ENCODE data around the gene TENT5A.

The TENT5A gene

DNA sequence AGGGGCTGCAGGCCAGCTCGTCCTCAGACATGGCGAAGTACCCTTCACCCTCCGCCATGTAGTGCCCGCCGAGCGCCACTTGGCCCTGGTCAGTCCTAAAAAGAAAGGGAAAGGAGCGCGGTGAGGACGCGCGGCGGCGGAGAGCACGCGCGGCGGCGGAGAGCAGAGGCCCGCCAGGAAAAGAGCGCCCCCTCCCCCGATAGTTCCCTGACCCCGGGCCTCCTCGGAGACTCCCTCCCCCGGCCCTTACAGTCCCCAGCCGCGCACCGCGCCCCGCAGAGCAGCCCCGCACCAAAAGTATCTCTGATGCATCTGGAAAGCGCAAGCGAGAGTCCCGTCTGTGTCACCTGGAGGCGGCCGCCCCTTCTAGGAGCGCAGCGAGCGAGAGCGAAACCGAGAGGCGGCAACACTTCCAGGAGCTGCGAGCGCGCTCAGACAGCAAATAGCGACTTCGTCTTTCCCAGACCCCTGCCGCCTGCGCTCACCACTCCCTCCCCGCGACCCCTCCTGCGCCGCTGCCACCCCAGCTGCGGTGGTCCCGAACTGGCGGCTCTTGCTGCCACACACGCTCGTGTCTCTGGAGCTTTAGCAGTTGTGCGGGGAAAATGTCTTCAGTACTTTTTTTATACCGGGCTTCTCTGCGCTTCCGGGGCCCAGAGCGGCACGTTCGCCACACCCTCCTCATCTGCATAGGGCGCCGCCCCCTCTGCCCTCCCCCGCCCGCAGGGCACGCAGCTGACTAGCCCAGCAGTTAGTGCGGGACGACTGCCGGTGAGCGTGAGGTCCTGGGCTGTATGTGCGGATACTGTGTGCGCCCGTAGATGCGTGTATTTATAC, at the start of gene TENT5A:
Gene TENT5A, minus strand, starts transcription at position 598 of the 837 bp plus-strand sequence. Its CDS starts 540 bp downstream, at position 58.
- peak; percentile 88 for DNase-seq (ENCODE audit: low read depth)
- TF ChIP-seq, protein P1, sequence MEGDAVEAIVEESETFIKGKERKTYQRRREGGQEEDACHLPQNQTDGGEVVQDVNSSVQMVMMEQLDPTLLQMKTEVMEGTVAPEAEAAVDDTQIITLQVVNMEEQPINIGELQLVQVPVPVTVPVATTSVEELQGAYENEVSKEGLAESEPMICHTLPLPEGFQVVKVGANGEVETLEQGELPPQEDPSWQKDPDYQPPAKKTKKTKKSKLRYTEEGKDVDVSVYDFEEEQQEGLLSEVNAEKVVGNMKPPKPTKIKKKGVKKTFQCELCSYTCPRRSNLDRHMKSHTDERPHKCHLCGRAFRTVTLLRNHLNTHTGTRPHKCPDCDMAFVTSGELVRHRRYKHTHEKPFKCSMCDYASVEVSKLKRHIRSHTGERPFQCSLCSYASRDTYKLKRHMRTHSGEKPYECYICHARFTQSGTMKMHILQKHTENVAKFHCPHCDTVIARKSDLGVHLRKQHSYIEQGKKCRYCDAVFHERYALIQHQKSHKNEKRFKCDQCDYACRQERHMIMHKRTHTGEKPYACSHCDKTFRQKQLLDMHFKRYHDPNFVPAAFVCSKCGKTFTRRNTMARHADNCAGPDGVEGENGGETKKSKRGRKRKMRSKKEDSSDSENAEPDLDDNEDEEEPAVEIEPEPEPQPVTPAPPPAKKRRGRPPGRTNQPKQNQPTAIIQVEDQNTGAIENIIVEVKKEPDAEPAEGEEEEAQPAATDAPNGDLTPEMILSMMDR (conservative IDR thresholded peaks at IDR 0.05; ENCODE audit: control insufficient read depth, insufficient read depth, low read depth, low read length), result no peak
- peak within 1 kb of the TSS; percentile 92 for H3K4me3 ChIP-seq (ENCODE audit: control insufficient read depth, low read depth, low read length)

DNA sequence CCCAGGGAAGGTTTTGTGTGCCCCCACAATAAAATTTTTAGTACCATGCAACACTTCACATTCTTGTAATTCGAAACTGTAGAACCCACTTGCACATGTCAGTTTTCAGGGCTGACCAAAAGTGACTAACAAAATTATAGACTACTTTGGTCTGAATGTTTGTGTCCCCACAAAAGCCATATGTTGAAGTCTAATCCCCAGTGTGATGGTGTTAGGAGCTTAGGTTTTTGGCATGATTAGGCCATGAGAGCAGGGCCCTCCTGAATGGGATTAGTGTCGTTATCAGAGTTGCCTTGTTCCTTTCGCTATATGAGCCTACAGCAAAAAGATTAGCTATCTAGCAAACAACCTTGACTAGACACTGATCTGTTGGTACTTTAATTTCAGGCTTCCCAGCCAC, 49.0 kb upstream of the TENT5A start:
- DNase-seq (ENCODE audit: low read depth), result no peak
- TF ChIP-seq, protein P1 (conservative IDR thresholded peaks at IDR 0.05; ENCODE audit: control insufficient read depth, insufficient read depth, low read depth, low read length), result no peak
- no peak overlapping the region for H3K4me3 ChIP-seq (ENCODE audit: control insufficient read depth, low read depth, low read length)

DNA sequence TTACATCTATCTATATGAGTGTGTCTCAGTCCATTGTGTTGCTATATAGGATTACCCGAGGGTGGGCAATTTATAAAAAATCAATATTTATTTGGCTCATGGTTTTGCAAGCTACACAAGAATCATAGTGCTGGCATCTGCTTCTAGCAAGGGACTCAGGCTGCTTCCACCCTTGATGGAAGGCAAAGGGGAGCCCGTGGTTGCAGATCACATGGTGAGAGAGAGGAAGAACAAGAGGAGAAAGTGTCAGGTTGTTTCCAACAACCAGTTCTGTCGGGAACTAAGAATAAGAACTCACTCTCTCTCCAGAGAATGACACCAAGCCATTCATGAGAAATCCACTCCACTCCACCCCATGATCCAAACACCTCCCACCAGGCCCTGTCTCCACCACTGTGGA, 48.2 kb upstream of the TENT5A start:
- H3K4me3 ChIP-seq (ENCODE audit: control insufficient read depth, low read depth, low read length), result no peak overlapping the region
- DNase-seq (ENCODE audit: low read depth), result no peak
- TF ChIP-seq, protein P1 (conservative IDR thresholded peaks at IDR 0.05; ENCODE audit: control insufficient read depth, insufficient read depth, low read depth, low read length), result no peak

DNA sequence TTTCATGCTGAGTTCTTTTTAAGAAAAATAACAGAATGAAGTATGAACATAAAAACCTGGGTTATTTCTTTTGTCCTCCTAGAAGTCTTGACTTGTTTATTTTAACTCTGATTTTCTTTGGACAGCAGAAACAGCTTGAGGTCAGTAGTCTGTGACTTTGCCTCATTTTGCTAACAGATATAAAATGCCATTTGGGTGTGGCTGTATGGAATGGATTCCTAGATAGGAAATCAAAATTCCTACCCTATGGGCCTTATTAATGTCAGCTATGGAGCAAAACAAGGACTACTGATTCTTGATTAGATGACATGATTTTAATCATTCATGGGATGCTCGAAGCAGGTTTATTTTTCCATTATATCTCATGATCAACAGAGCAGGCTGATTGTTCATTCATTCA, 46.8 kb upstream of the TENT5A start:
- H3K4me3 ChIP-seq (ENCODE audit: control insufficient read depth, low read depth, low read length), result no peak overlapping the region
- no peak for DNase-seq (ENCODE audit: low read depth)
- TF ChIP-seq, protein P1 (conservative IDR thresholded peaks at IDR 0.05; ENCODE audit: control insufficient read depth, insufficient read depth, low read depth, low read length), result no peak

DNA sequence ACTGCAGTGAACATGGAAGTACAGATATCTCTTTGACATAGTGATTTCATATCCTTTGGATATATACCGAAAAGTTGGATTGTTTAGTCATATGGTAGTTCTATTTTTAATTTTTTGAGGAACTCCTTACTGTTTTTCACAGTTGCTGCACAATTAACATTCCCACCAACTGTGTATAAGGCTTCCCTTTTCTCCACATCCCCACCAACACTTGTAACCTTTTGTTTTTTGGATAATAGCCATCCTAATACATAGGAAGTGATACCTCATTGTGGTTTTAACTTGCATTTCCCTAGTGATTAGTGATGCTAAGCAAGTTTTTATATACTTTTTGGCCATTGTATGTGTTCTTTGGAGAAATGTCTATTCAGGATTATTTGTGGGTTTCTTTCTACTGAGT, 45.1 kb upstream of the TENT5A start:
- peak; percentile 17 for DNase-seq (ENCODE audit: low read depth)
- H3K4me3 ChIP-seq (ENCODE audit: control insufficient read depth, low read depth, low read length), result no peak overlapping the region
- TF ChIP-seq, protein P1 (conservative IDR thresholded peaks at IDR 0.05; ENCODE audit: control insufficient read depth, insufficient read depth, low read depth, low read length), result no peak

DNA sequence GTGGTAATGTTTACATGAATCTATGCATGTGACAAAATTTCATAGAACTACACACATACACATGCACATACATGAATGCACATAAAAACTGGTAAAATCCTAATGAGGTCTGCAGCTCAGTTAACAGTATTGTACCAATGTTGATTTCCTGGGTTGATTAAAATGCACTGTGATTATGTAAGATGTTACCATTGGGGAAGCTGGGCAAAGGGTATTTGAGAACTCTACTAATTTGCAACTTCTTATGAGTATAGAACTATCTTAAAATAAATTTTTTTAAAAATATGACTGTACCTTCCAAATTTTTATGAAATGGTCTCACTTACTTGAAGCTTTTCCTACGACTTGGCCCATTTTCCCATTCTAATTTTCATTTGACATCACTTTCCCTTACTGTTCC, 43.4 kb upstream of the TENT5A start:
- DNase-seq (ENCODE audit: low read depth), result no peak
- TF ChIP-seq, protein P1 (conservative IDR thresholded peaks at IDR 0.05; ENCODE audit: control insufficient read depth, insufficient read depth, low read depth, low read length), result no peak
- H3K4me3 ChIP-seq (ENCODE audit: control insufficient read depth, low read depth, low read length), result no peak overlapping the region

Measured in fibroblast of mammary gland (primary cell).